Stomach smooth muscle (tissue), 2 donors: Measurements from ENCODE around the gene DPYSL5.

Experiments used
- H3K27ac ChIP-seq: one replicate; pipeline ENCODE4 v1.7.0; 2013; ENCODE audit warnings: mild to moderate bottlenecking, low read length, inconsistent platforms
- H3K27me3 ChIP-seq, 2 donors: one replicate each; pipeline ENCODE4 v1.7.0; 2013; ENCODE audit warnings: low read length in 2 of 2; ENCODE audit not compliant: insufficient read depth in 2 of 2, control insufficient read depth in 1 of 2
- H3K36me3 ChIP-seq, 2 donors: one replicate each; pipeline ENCODE4 v1.7.0; 2013; ENCODE audit warnings: low read length in 2 of 2; ENCODE audit not compliant: control insufficient read depth in 2 of 2, insufficient read depth in 2 of 2
- H3K4me1 ChIP-seq: one replicate; pipeline ENCODE4 v1.7.0; 2013; ENCODE audit warnings: low read length; ENCODE audit not compliant: control insufficient read depth, insufficient read depth
- H3K4me3 ChIP-seq, 2 donors: one replicate each; pipeline ENCODE4 v1.7.0; 2013; ENCODE audit warnings: low read length in 2 of 2
- H3K9ac ChIP-seq, 2 donors: one replicate each; pipeline ENCODE4 v1.7.0; 2013; ENCODE audit warnings: low read length in 2 of 2, mild to moderate bottlenecking in 1 of 2
- H3K9me3 ChIP-seq, 2 donors: one replicate each; pipeline ENCODE4 v1.7.0; 2013; ENCODE audit warnings: low read length in 2 of 2; ENCODE audit not compliant: control insufficient read depth in 2 of 2
- donor health status: healthy.
- donor health status: Pancreatic carcinoma.

Gene DPYSL5

GRCh38 chr2:26934335-26934724 lies 86.4 kb downstream of the DPYSL5 start:
- no peaks in the 10 kb centered on the region for H3K36me3 ChIP-seq

GRCh38 chr2:26934985-26935384 lies 87.1 kb downstream of the DPYSL5 start:
- H3K27ac ChIP-seq = no peak overlapping the region
- no peaks in the 10 kb centered on the region for H3K36me3 ChIP-seq
- no peaks in the 10 kb centered on the region for H3K9me3 ChIP-seq
- H3K4me3 ChIP-seq = no peak overlapping the region
- peaks cover 0 to 4% of the 10 kb centered on the region in 2 donors for H3K27me3 ChIP-seq
- H3K9ac ChIP-seq = no peak overlapping the region
- H3K4me1 ChIP-seq = no peaks in the 10 kb centered on the region

More at GRCh38 chr2:26934335-26934724, 86.4 kb downstream of the DPYSL5 start:
- H3K27ac ChIP-seq = no peak overlapping the region
- H3K4me1 ChIP-seq = no peaks in the 10 kb centered on the region
- H3K9ac ChIP-seq = no peak overlapping the region
- H3K4me3 ChIP-seq = no peak overlapping the region
- peaks cover 0 to 4% of the 10 kb centered on the region in 2 donors for H3K27me3 ChIP-seq
- H3K9me3 ChIP-seq = no peaks in the 10 kb centered on the region

- Histone ChIP-seq H3K4me3 (no peak overlapping the region), H3K27me3 (no peaks in the 10 kb centered on the region), H3K36me3 (no peaks in the 10 kb centered on the region), H3K9me3 (no peaks in the 10 kb centered on the region), H3K9ac (no peak overlapping the region), H3K27ac (no peak overlapping the region), H3K4me1 (no peaks in the 10 kb centered on the region)
Measured at GRCh38 chr2:26936855-26937254, 88.9 kb downstream of the DPYSL5 start.

- H3K9ac ChIP-seq = no peak overlapping the region
- H3K4me3 ChIP-seq = no peak overlapping the region
- H3K27ac ChIP-seq = no peak overlapping the region
- H3K36me3 ChIP-seq = no peaks in the 10 kb centered on the region
- no peaks in the 10 kb centered on the region for H3K9me3 ChIP-seq
- H3K4me1 ChIP-seq = no peaks in the 10 kb centered on the region
- peaks cover 5 to 7% of the 10 kb centered on the region in 2 donors for H3K27me3 ChIP-seq
Measured at GRCh38 chr2:26938399-26939118, 90.6 kb downstream of the DPYSL5 start.

GRCh38 chr2:26940001-26940400 lies 92.1 kb downstream of the DPYSL5 start:
- Histone ChIP-seq H3K9ac (no peak overlapping the region), H3K27ac (no peak overlapping the region), H3K4me1 (no peaks in the 10 kb centered on the region), H3K4me3 (no peak overlapping the region), H3K9me3 (no peaks in the 10 kb centered on the region), H3K27me3 (peaks cover 7 to 12% of the 10 kb centered on the region in 2 donors), H3K36me3 (no peaks in the 10 kb centered on the region)

GRCh38 chr2:26941486-26941885 lies 93.6 kb downstream of the DPYSL5 start:
- Histone ChIP-seq H3K9ac (no peak overlapping the region), H3K9me3 (no peaks in the 10 kb centered on the region), H3K27ac (no peak overlapping the region), H3K4me3 (no peak overlapping the region), H3K27me3 (peaks cover 12 to 15% of the 10 kb centered on the region in 2 donors), H3K36me3 (no peaks in the 10 kb centered on the region), H3K4me1 (no peaks in the 10 kb centered on the region)

- Histone ChIP-seq H3K36me3 (no peaks in the 10 kb centered on the region), H3K4me3 (no peak overlapping the region), H3K9me3 (no peaks in the 10 kb centered on the region), H3K4me1 (no peaks in the 10 kb centered on the region), H3K27me3 (peaks cover 12 to 22% of the 10 kb centered on the region in 2 donors), H3K9ac (no peak overlapping the region), H3K27ac (no peak overlapping the region)
Measured at GRCh38 chr2:26942543-26943295, 94.8 kb downstream of the DPYSL5 start.

GRCh38 chr2:26945991-26946750 lies 98.2 kb downstream of the DPYSL5 start:
- no peaks in the 10 kb centered on the region for H3K36me3 ChIP-seq
- no peak overlapping the region for H3K27ac ChIP-seq
- no peak overlapping the region for H3K4me3 ChIP-seq
- peaks cover 12 to 31% of the 10 kb centered on the region in 2 donors for H3K27me3 ChIP-seq
- no peak overlapping the region for H3K9ac ChIP-seq
- H3K4me1 ChIP-seq = no peaks in the 10 kb centered on the region
- H3K9me3 ChIP-seq = no peaks in the 10 kb centered on the region

GRCh38 chr2:26946841-26947784 lies 99.2 kb downstream of the DPYSL5 start:
- Histone ChIP-seq H3K9ac (no peak overlapping the region), H3K36me3 (no peaks in the 10 kb centered on the region), H3K9me3 (no peaks in the 10 kb centered on the region), H3K27ac (no peak overlapping the region), H3K4me3 (no peak overlapping the region), H3K27me3 (peaks cover 12 to 31% of the 10 kb centered on the region in 2 donors), H3K4me1 (no peaks in the 10 kb centered on the region)

GRCh38 chr2:26948800-26949199 lies 100.9 kb downstream of the DPYSL5 start:
- Histone ChIP-seq H3K27me3 (peaks cover 5 to 26% of the 10 kb centered on the region in 2 donors), H3K9ac (no peak overlapping the region), H3K27ac (no peak overlapping the region), H3K4me3 (no peak overlapping the region), H3K36me3 (no peaks in the 10 kb centered on the region), H3K9me3 (no peaks in the 10 kb centered on the region), H3K4me1 (no peaks in the 10 kb centered on the region)
